Subcutaneous adipose tissue (tissue), 4 donors: ENCODE results near the gene WDR91. TPM values are rescaled to one million over a fixed set of nuclear protein-coding genes. Genes with fewer than 3 reads are reported as not detected.

Experiments used
- total RNA-seq, 4 donors: library from RNA; depleted of rRNA; stranded (reverse); fragments of >200 nt; gene quantifications; one replicate each; pipeline ENCODE4 v1.1.0, GENCODE V29; 2016
- TF ChIP-seq, protein P1 (sequence below): fragments of 450-650 bp; IDR thresholded peaks from one replicate; pipeline ENCODE4 v1.5.1; 2016; ENCODE audit warnings: low read depth, mild to moderate bottlenecking, control low read depth, antibody characterized with exemption, moderate library complexity

Gene WDR91
- total RNA-seq, 4 donors from 2014 or later: 11.3 to 30.2 (median 24.1) TPM

DNA sequence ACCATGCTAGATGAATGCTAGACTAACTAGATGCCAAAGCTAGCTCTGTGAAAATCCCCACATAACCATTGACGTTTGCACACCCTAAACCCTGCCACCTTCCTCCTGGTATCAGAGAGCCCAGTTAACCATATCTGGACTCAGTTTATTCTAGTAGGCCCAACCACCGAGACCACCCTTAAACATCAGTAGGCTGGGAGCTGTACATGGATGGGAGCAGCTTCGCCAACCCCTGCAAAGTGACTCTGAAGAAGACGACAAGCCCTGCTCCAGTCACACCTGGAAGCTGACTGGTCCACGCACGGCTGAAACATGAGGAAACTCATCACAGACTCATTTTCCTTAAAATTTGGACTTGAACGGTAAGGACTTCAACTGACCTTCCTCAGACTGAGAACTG, 36.4 kb downstream of the WDR91 start:
- TF ChIP-seq, protein P1, sequence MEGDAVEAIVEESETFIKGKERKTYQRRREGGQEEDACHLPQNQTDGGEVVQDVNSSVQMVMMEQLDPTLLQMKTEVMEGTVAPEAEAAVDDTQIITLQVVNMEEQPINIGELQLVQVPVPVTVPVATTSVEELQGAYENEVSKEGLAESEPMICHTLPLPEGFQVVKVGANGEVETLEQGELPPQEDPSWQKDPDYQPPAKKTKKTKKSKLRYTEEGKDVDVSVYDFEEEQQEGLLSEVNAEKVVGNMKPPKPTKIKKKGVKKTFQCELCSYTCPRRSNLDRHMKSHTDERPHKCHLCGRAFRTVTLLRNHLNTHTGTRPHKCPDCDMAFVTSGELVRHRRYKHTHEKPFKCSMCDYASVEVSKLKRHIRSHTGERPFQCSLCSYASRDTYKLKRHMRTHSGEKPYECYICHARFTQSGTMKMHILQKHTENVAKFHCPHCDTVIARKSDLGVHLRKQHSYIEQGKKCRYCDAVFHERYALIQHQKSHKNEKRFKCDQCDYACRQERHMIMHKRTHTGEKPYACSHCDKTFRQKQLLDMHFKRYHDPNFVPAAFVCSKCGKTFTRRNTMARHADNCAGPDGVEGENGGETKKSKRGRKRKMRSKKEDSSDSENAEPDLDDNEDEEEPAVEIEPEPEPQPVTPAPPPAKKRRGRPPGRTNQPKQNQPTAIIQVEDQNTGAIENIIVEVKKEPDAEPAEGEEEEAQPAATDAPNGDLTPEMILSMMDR: no peak

DNA sequence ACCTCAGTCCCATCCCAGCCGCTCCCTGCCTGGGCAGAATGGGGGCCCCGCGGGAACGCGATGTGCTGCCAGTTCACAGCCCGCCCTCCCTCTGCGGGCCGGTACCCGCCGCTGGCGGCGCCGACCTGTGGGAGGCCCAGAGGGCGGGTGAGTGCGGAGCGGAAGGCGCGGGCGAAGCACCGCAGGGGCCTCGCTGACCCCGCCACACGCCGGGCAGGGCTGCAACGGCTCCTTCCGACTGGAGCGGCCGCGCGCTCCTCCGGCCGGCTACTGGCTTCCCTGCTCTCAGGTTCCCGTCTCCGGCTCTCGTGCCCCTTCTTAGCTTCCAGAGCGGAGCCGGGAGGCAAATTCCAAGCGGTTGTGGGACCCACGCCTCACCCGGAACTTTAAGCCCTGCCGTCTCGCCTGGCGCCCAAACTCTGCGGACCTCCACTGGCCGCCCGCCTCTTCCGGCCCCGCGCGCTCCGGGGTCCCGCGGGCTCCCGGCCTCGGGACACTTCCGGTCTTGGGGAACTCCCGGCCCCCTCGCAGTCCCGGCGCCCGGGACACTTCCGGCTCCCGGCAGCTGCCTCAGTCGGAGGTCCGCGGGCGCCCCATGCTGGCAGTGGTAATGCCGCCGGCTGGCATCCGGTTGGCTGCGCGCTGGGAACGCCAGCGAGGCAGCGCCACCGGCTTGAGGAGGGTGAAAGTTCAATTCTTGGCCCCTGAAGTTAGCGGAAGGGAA, 40.9 kb downstream of the WDR91 start, which contains the start of gene CYREN:
TSS of gene CYREN (minus strand) at position 434 of the 724 bp plus-strand sequence. CDS start 1,785 bp downstream, outside the sequence.
- TF ChIP-seq, protein P1: no peak

DNA sequence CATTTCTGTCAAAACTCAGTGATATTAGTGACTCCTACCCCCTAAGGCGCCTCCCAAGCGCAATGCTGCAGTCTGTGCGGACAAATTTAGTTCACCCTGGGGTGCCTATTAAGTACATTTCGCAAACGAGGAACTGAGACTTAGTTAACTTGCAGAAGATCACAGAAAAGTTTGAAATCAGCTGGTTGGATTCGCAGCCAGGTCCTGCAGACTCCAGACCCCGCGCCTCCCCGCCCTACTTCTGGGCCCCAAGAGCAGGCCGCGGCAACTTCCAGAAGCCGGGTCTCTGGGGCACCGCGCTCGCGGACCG, 41.4 kb downstream of the WDR91 start:
- TF ChIP-seq, protein P1: no peak

DNA sequence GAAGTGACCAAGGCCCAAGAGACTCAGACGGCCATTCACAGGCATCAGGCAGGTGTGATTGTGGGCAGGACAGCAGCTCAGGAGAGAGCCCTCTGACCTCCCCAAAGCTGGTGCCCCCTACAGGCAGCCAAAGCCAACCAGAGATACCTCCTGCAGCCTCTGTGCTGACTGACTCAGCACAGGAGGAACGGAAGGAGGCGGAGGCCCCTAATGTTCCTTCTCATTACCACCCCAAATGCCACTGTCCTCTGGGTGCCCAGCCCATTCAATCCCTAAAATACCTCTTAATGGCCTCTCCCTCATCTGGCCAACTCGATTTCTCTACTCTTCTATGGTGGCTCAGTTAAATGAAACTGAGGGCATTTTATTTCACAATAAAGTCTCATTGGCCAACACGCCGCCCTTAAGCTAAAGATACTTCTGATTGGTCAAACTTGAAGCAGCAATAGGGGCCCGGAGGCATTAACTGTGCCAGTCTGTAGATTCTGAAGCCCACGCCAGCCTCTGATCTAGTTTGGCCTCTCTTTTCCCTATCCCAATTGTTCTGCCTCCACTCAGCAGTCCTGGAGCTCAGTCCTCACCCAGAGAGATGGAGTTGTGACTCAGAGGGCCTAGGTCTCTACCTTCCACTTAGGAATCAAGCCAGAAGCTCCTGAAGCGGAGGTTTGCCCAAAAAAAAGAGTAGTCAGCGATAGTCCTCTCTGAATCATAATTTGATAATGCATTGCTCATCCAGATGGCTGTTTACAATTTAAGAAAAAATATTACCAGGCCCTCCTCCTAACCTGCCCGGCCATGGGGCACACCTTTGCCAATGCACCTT, 42.0 kb downstream of the WDR91 start:
- TF ChIP-seq, protein P1: no peak

DNA sequence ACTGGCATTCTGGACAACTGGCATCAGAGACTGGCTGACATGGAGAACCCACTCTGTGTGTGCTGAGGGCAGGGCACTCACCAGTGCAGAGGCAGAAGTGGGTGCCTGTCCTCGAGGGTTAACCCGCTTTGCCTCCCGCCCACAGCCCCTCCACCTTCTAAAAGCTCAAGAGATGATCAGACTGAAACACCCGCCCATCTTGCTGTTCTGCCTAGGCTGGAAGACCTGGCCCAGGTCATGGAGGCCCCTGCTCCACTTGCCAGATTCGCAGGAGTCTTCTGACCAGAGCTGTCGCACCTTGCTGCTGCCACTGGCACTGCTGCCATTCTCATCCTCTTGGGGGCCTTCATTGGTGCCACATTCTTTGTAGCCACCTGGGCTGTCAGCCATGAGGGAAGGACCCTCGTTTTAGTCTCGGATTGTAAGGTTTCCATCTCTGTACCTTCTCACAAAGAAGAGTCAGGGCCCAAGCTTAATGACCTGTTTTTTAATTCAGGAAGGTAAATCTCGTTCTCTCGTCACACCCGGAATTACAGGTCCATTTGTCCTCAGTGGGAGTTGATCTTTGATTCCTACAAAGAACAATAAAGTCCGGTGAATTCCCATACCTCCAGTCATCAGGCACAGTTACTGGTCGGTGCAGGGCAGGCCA, 42.7 kb downstream of the WDR91 start:
- TF ChIP-seq, protein P1: no peak

DNA sequence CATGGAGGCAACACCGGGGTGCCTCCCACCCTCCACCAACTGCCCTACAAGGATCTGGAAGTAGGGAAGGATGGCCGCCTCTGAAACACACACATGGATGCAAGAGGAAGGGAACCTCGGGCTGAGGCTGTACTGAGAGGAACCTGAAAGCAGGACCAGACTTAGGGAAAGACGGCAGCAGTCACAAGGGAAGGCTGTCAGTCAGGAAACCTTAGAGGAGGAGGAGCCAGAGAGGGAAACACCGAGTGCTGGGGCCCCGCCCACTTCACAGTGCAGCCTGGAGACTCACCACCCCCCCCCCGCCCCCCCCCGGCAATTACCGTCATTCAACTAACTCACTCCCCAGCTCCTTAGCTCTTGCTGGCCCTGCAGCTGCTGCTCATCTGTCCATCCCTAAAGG, 43.3 kb downstream of the WDR91 start:
- TF ChIP-seq, protein P1: no peak
